SK-N-SH (cell line): Measurements from ENCODE around the gene STAT1. TPM values are rescaled to one million over a fixed set of nuclear protein-coding genes. Genes with fewer than 3 reads are reported as not detected.

Experiments used
- CTCF ChIA-PET: fragments of 300-600, 350-600 bp; formaldehyde crosslinking; extraction: SDS; loops from one replicate; lab custom pipeline; 2021; lab: Yijun Ruan, JAX
- POLR2A ChIA-PET: fragments of 350-600 bp; sonication (Branson Sonifier 250); formaldehyde crosslinking; extraction: SDS; loops from one replicate; lab custom pipeline; 2020; ENCODE audit warnings: antibody characterized with exemption, inconsistent platforms; lab: Yijun Ruan, JAX
- DNase-seq: peaks from one replicate; pipeline ENCODE4 v3.0.0; 2012
- H2AFZ ChIP-seq: fragments of 200-600 bp; sonication (generic); 2 replicates; pipeline ENCODE4 v1.8.1; 2016; ENCODE audit warnings: antibody characterized with exemption, mild to moderate bottlenecking, low read depth
- H3F3A ChIP-seq: fragments of 200-600 bp; sonication (generic); replicated peaks from 2 replicates; pipeline ENCODE3; 2016; ENCODE audit warnings: antibody characterized with exemption, mild to moderate bottlenecking; ENCODE audit not compliant: insufficient read depth
- H3K27ac ChIP-seq, 2 experiments: fragments of 200-500 bp in 1 of 2; fragments of 200-600 bp in 1 of 2; sonication (Bioruptor generic) in 1 of 2; sonication (generic), shearing (Covaris generic) in 1 of 2; 2 replicates each; pipeline versions ENCODE4 v1.5.1 to v1.6.1; 2014 to 2016; ENCODE audit warnings: low read depth in 2 of 2, inconsistent platforms in 1 of 2, low read length in 1 of 2, mild to moderate bottlenecking in 1 of 2, mixed read lengths in 1 of 2
- H3K27me3 ChIP-seq: fragments of 200-600 bp; sonication (generic), shearing (Covaris generic); 2 replicates; pipeline ENCODE4 v1.6.1; 2016; ENCODE audit warnings: mixed run types; ENCODE audit not compliant: insufficient read depth
- H3K36me3 ChIP-seq, 2 experiments: fragments of 200-500 bp in 1 of 2; fragments of 200-600 bp in 1 of 2; sonication (Bioruptor generic) in 1 of 2; sonication (generic) in 1 of 2; replicated peaks in 1 of 2; 2 replicates each; pipeline versions ENCODE3 to v1.5.1; 2014 to 2016; ENCODE audit warnings: low read length in 1 of 2, mild to moderate bottlenecking in 1 of 2; ENCODE audit not compliant: insufficient read depth in 2 of 2, control insufficient read depth in 1 of 2
- H3K4me1 ChIP-seq, 2 experiments: fragments of 200-500 bp in 1 of 2; fragments of 200-600 bp in 1 of 2; sonication (Bioruptor generic) in 1 of 2; sonication (generic), shearing (Covaris generic) in 1 of 2; 2 replicates each; pipeline versions ENCODE4 v1.5.1 to v1.6.1; 2014 to 2016; ENCODE audit warnings: low read depth in 1 of 2, low read length in 1 of 2, mixed run types in 1 of 2; ENCODE audit not compliant: insufficient read depth in 2 of 2, control insufficient read depth in 1 of 2
- H3K4me2 ChIP-seq: fragments of 200-600 bp; sonication (generic), shearing (Covaris generic); 2 replicates; pipeline ENCODE4 v1.6.1; 2017; ENCODE audit warnings: mixed run types
- H3K4me3 ChIP-seq, 2 experiments: fragments of 200-500 bp in 1 of 2; fragments of 200-600 bp in 1 of 2; sonication (Bioruptor generic) in 1 of 2; sonication (generic), shearing (Covaris generic) in 1 of 2; 2 replicates each; pipeline versions ENCODE4 v1.5.1 to v1.8.1; 2014 to 2016; ENCODE audit warnings: low read depth in 2 of 2, inconsistent platforms in 1 of 2, low read length in 1 of 2, mild to moderate bottlenecking in 1 of 2, mixed read lengths in 1 of 2, moderate library complexity in 1 of 2
- H3K79me2 ChIP-seq: fragments of 200-600 bp; sonication (generic); 2 replicates; pipeline ENCODE4 v1.8.1; 2017; ENCODE audit warnings: mild to moderate bottlenecking; ENCODE audit not compliant: insufficient read depth
- H3K9ac ChIP-seq: fragments of 200-600 bp; sonication (generic); 2 replicates; pipeline ENCODE4 v1.6.1; 2017; ENCODE audit warnings: mixed run types
- H3K9me2 ChIP-seq: fragments of 200-600 bp; sonication (generic); 2 replicates; pipeline ENCODE4 v1.6.1; 2017; ENCODE audit warnings: mixed run types
- H3K9me3 ChIP-seq: fragments of 200-600 bp; sonication (generic); 2 replicates; pipeline ENCODE4 v1.6.1; 2017; ENCODE audit warnings: mixed run types, mild to moderate bottlenecking, moderate library complexity
- H4K20me1 ChIP-seq: fragments of 200-600 bp; sonication (generic); 2 replicates; pipeline ENCODE4 v1.6.1; 2017; ENCODE audit warnings: mild to moderate bottlenecking, mixed run types; ENCODE audit not compliant: insufficient read depth
- ELF1 ChIP-seq: IDR thresholded peaks from 2 replicates; pipeline ENCODE4 v1.4.0; 2012
- FOXJ3 ChIP-seq: sonication (generic); formaldehyde crosslinking; IDR thresholded peaks from 2 replicates; pipeline ENCODE4 v1.5.1; 2020; ENCODE audit warnings: mild to moderate bottlenecking, missing genetic modification reagents
- FOXM1 ChIP-seq: IDR thresholded peaks from 2 replicates; pipeline ENCODE4 v1.4.0; 2012; ENCODE audit warnings: low read depth, mild to moderate bottlenecking
- GATA2 ChIP-seq: sonication (generic); formaldehyde crosslinking; IDR thresholded peaks from 2 replicates; pipeline ENCODE4 v1.5.0; 2020; ENCODE audit warnings: mild to moderate bottlenecking, missing genetic modification reagents
- MAX ChIP-seq: IDR thresholded peaks from 2 replicates; pipeline ENCODE4 v1.4.0; 2012; ENCODE audit warnings: low read depth
- MEF2A ChIP-seq: IDR thresholded peaks from 2 replicates; pipeline ENCODE4 v1.4.0; 2012; ENCODE audit warnings: low read depth, borderline replicate concordance
- MXI1 ChIP-seq: IDR thresholded peaks from 2 replicates; pipeline ENCODE4 v1.6.1; 2012; ENCODE audit warnings: mild to moderate bottlenecking, low read depth, low read length, improper control_type of control experiment
- NFIC ChIP-seq: IDR thresholded peaks from 2 replicates; pipeline ENCODE4 v1.4.0; 2012; ENCODE audit warnings: borderline replicate concordance
- RCOR1 ChIP-seq: fragments of 150-350 bp; IDR thresholded peaks from 2 replicates; pipeline ENCODE4 v1.6.1; 2017; ENCODE audit warnings: antibody characterized with exemption, low read length
- RFX5 ChIP-seq: IDR thresholded peaks from 2 replicates; pipeline ENCODE4 v1.6.1; 2012; ENCODE audit warnings: mild to moderate bottlenecking, improper control_type of control experiment, low read length
- SIN3A ChIP-seq: IDR thresholded peaks from 2 replicates; pipeline ENCODE4 v1.6.1; 2012; ENCODE audit warnings: low read depth, mild to moderate bottlenecking, low read length, moderate library complexity, borderline replicate concordance
- TAF1 ChIP-seq: IDR thresholded peaks from 2 replicates; pipeline ENCODE4 v1.6.1; 2012; ENCODE audit warnings: low read depth, mild to moderate bottlenecking, low read length, moderate library complexity, borderline replicate concordance
- TCF12 ChIP-seq: IDR thresholded peaks from 2 replicates; pipeline ENCODE4 v1.4.0; 2012
- TEAD4 ChIP-seq: IDR thresholded peaks from 2 replicates; pipeline ENCODE4 v1.4.0; 2012; ENCODE audit warnings: mild to moderate bottlenecking, borderline replicate concordance; ENCODE audit not compliant: insufficient read depth
- USF1 ChIP-seq: IDR thresholded peaks from 2 replicates; pipeline ENCODE4 v1.4.0; 2012; ENCODE audit warnings: low read depth, borderline replicate concordance
- USF2 ChIP-seq: fragments of 150-350 bp; IDR thresholded peaks from 2 replicates; pipeline ENCODE4 v1.6.1; 2017; ENCODE audit warnings: antibody characterized with exemption, low read length, low read depth, borderline replicate concordance
- WGBS: methylation state at CpG from one replicate; pipeline ENCODE4 v1.1.6; 2017; ENCODE audit warnings: low lambda C conversion rate; 5-methylcytosine and 5-hydroxymethylcytosine counted together
- polyA plus RNA-seq, 3 experiments: library from polyadenylated mRNA; depleted of rRNA; stranded (reverse); fragments of >200 nt; gene quantifications; 2 replicates each; pipeline ENCODE4 v1.2.3, GENCODE V29; 2012
- TF ChIP-seq, protein P1 (sequence below): IDR thresholded peaks from 2 replicates; pipeline ENCODE4; 2012
- TF ChIP-seq, protein P2 (sequence below): fragments of 200-600 bp; sonication (generic); IDR thresholded peaks from 2 replicates; pipeline ENCODE4 v1.6.1; 2017; ENCODE audit warnings: antibody characterized with exemption, mild to moderate bottlenecking, moderate library complexity
- TF ChIP-seq, protein P3 (sequence below): IDR thresholded peaks from 2 replicates; pipeline ENCODE4 v1.4.0; 2012; ENCODE audit warnings: low read depth, borderline replicate concordance

Gene STAT1
- polyA plus RNA-seq, 1 of the 3 experiments (the other 2 are of a cell fraction) = 22.1 TPM

DNA sequence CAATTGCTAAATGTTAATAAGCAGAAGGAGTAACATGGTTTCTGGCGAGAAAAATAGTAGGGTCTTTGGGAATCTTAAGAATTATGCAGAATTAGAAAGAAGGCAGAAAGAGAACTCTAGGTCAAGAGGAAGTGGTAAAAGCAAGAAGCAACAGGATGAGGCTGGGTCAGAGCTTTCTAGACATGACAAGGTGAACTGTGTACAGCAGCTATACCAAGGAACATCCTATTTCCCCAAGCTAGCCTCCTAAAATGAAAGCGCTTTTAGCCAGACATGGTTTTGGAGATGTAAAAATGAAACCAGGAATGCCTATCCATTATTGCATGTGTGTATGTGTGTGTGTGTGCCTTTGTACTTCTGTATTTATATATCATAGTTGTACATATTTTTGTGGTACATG, 42.3 kb upstream of the STAT1 start:
- no peaks in the 10 kb centered on the region for H3K36me3 ChIP-seq
- TF ChIP-seq TEAD4 (no peak), MAX (no peak), NFIC (no peak), USF1 (no peak), GATA2 (CRISPR knock-in tag) (no peak), MXI1 (no peak), ELF1 (no peak), TCF12 (no peak), SIN3A (no peak)
- TF ChIP-seq, protein P1, sequence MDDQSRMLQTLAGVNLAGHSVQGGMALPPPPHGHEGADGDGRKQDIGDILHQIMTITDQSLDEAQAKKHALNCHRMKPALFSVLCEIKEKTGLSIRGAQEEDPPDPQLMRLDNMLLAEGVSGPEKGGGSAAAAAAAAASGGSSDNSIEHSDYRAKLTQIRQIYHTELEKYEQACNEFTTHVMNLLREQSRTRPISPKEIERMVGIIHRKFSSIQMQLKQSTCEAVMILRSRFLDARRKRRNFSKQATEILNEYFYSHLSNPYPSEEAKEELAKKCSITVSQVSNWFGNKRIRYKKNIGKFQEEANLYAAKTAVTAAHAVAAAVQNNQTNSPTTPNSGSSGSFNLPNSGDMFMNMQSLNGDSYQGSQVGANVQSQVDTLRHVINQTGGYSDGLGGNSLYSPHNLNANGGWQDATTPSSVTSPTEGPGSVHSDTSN = no peak
- TF ChIP-seq, protein P2, sequence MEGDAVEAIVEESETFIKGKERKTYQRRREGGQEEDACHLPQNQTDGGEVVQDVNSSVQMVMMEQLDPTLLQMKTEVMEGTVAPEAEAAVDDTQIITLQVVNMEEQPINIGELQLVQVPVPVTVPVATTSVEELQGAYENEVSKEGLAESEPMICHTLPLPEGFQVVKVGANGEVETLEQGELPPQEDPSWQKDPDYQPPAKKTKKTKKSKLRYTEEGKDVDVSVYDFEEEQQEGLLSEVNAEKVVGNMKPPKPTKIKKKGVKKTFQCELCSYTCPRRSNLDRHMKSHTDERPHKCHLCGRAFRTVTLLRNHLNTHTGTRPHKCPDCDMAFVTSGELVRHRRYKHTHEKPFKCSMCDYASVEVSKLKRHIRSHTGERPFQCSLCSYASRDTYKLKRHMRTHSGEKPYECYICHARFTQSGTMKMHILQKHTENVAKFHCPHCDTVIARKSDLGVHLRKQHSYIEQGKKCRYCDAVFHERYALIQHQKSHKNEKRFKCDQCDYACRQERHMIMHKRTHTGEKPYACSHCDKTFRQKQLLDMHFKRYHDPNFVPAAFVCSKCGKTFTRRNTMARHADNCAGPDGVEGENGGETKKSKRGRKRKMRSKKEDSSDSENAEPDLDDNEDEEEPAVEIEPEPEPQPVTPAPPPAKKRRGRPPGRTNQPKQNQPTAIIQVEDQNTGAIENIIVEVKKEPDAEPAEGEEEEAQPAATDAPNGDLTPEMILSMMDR = no peak
- TF ChIP-seq, all 33 proteins: peak for 0
- Histone ChIP-seq H2AFZ (peak overlapping the region; percentile 46; the same call in 1 of the 2 replicates), H3F3A (no peaks in the 10 kb centered on the region), H3K9me2 (no peaks in the 10 kb centered on the region), H3K9ac (no peak overlapping the region), H4K20me1 (no peaks in the 10 kb centered on the region), H3K9me3 (no peaks in the 10 kb centered on the region), H3K27me3 (no peaks in the 10 kb centered on the region), H3K4me1 (no peaks in the 10 kb centered on the region), H3K27ac (no peak overlapping the region), H3K4me2 (no peak overlapping the region), H3K79me2 (no peaks in the 10 kb centered on the region), H3K4me3 (no peak overlapping the region)
- ChIA-PET CTCF (no interaction called here), POLR2A (no interaction called here)
- DNase-seq = no peak
- 95% methylated on average over 2 of the region's 2 CpGs for WGBS

GRCh38 chr2:191053256-191053655, 39.3 kb upstream of the STAT1 start:
- no peak overlapping the region for H3K9ac ChIP-seq
- no peaks in the 10 kb centered on the region for H3K9me2 ChIP-seq
- no peaks in the 10 kb centered on the region for H3K4me1 ChIP-seq
- H3K9me3 ChIP-seq = no peaks in the 10 kb centered on the region
- whole genome bisulfite sequencing = 84% methylated on average over 6 of the region's 6 CpGs
- POLR2A ChIA-PET = no interaction called here
- CTCF ChIA-PET = interaction anchor here (0.8 to 7.1 kb wide), 33 partner anchors 10 to 1109 kb away, joined by 3 to 106 read pairs (median 6); partner anchors contain the start of gene STAT4
- no peak overlapping the region for H3K4me2 ChIP-seq
- H3K27ac ChIP-seq = no peak overlapping the region
- no peak for DNase-seq
- no peaks in the 10 kb centered on the region for H4K20me1 ChIP-seq
- H2AFZ ChIP-seq = no peak overlapping the region
- no peaks in the 10 kb centered on the region for H3K27me3 ChIP-seq
- H3K36me3 ChIP-seq = no peaks in the 10 kb centered on the region
- TF ChIP-seq FOXM1 = no peak
- TF ChIP-seq TAF1 = no peak
- no peak for TF ChIP-seq NFIC
- no peak for TF ChIP-seq FOXJ3 (CRISPR knock-in tag)
- TF ChIP-seq, protein P1 = no peak
- TF ChIP-seq GATA2 (CRISPR knock-in tag) = no peak
- no peak for TF ChIP-seq TCF12
- no peak for TF ChIP-seq USF2
- TF ChIP-seq, protein P3, sequence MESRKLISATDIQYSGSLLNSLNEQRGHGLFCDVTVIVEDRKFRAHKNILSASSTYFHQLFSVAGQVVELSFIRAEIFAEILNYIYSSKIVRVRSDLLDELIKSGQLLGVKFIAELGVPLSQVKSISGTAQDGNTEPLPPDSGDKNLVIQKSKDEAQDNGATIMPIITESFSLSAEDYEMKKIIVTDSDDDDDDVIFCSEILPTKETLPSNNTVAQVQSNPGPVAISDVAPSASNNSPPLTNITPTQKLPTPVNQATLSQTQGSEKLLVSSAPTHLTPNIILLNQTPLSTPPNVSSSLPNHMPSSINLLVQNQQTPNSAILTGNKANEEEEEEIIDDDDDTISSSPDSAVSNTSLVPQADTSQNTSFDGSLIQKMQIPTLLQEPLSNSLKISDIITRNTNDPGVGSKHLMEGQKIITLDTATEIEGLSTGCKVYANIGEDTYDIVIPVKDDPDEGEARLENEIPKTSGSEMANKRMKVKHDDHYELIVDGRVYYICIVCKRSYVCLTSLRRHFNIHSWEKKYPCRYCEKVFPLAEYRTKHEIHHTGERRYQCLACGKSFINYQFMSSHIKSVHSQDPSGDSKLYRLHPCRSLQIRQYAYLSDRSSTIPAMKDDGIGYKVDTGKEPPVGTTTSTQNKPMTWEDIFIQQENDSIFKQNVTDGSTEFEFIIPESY = no peak
- TF ChIP-seq ELF1 = no peak
- TF ChIP-seq MEF2A = no peak
- TF ChIP-seq MAX = no peak
- no peak for TF ChIP-seq RFX5
- TF ChIP-seq RCOR1 = no peak
- no peaks in the 10 kb centered on the region for H3F3A ChIP-seq
- H3K79me2 ChIP-seq = no peaks in the 10 kb centered on the region
- no peak overlapping the region for H3K4me3 ChIP-seq
